OCI-LY3 (cell line): ENCODE data around the gene OR2W1.

ENCODE experiments used
- H2AFZ ChIP-seq: fragments of 200-600, 300-600 bp; shearing (Covaris generic); 2 replicates; pipeline ENCODE4 v1.6.0; 2014; ENCODE audit warnings: antibody characterized with exemption, low read depth, low read length
- H3K27ac ChIP-seq: fragments of 200-600, 300-600 bp; sonication (generic); 2 replicates; pipeline ENCODE4 v1.5.1; 2014; ENCODE audit warnings: mild to moderate bottlenecking, low read length, moderate library complexity, mixed read lengths
- H3K27me3 ChIP-seq: fragments of 200-600, 300-600 bp; sonication (generic); 2 replicates; pipeline ENCODE4 v1.6.1; 2014; ENCODE audit warnings: low read depth, low read length, mixed read lengths
- H3K36me3 ChIP-seq: fragments of 200-600, 300-600 bp; sonication (generic); replicated peaks from 2 replicates; pipeline ENCODE3; 2014; ENCODE audit warnings: low read depth, low read length, mixed read lengths
- H3K4me1 ChIP-seq: fragments of 300-600, 200-600 bp; sonication (generic); 2 replicates; pipeline ENCODE4 v1.6.1; 2014; ENCODE audit warnings: low read length, mixed read lengths
- H3K4me2 ChIP-seq: fragments of 200-600, 300-600 bp; sonication (generic); 2 replicates; pipeline ENCODE4 v1.6.1; 2014; ENCODE audit warnings: low read length, mixed read lengths
- H3K4me3 ChIP-seq: fragments of 300-600, 200-600 bp; sonication (generic); 2 replicates; pipeline ENCODE4 v1.5.1; 2014; ENCODE audit warnings: antibody characterized with exemption, mild to moderate bottlenecking, low read length, moderate library complexity
- H3K79me2 ChIP-seq: fragments of 300-600, 200-600 bp; shearing (Covaris generic); 2 replicates; pipeline ENCODE4 v1.6.1; 2014; ENCODE audit warnings: mild to moderate bottlenecking, low read length, mixed read lengths
- H3K9ac ChIP-seq: fragments of 300-600, 200-600 bp; shearing (Covaris generic); 2 replicates; pipeline ENCODE4 v1.6.0; 2014; ENCODE audit warnings: mild to moderate bottlenecking, low read length, moderate library complexity
- H3K9me3 ChIP-seq: fragments of 200-600, 300-600 bp; shearing (Covaris generic); 2 replicates; pipeline ENCODE4 v1.6.1; 2014; ENCODE audit warnings: low read length, mixed read lengths; ENCODE audit not compliant: insufficient read depth
- H4K20me1 ChIP-seq: fragments of 200-600, 300-600 bp; sonication (generic); 2 replicates; pipeline ENCODE4 v1.6.1; 2016; ENCODE audit warnings: low read length, mixed read lengths; ENCODE audit not compliant: insufficient read depth
- EZH2phosphoT487 ChIP-seq: fragments of 200-600 bp; shearing (Covaris generic); IDR thresholded peaks from 2 replicates; pipeline ENCODE4 v1.6.1; 2018; ENCODE audit warnings: antibody characterized with exemption, mixed run types, low read depth
- TF ChIP-seq, protein P1 (sequence below): fragments of 200-600, 300-600 bp; sonication (generic); IDR thresholded peaks from 2 replicates; pipeline ENCODE4 v1.5.1; 2014; ENCODE audit warnings: antibody characterized with exemption, low read length, low read depth

OR2W1 gene, protein sequence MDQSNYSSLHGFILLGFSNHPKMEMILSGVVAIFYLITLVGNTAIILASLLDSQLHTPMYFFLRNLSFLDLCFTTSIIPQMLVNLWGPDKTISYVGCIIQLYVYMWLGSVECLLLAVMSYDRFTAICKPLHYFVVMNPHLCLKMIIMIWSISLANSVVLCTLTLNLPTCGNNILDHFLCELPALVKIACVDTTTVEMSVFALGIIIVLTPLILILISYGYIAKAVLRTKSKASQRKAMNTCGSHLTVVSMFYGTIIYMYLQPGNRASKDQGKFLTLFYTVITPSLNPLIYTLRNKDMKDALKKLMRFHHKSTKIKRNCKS

DNA sequence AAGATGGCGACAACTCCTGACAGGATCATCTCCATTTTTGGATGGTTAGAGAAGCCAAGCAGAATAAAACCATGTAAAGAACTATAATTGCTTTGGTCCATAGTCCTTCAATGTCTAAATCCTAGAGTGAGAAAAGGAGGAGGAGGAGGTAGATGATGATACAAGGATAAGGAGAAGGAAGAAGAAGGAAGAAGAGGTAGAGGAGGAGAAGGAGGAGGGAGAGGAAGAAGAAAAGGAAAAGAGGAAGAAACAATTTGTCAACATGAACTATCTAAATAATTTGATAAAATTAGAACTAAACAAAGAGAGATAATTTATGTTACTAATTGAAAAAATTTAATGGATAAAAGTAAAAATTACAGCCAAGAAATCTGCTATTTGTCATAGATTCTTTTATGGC, at the start of gene OR2W1:
TSS of gene OR2W1 (minus strand) at position 101 of the 400 bp plus-strand sequence. CDS start at position 101, 0 bp downstream.
- Histone ChIP-seq H3K4me3 (no peak within 1 kb of the TSS), H3K79me2 (no peaks in the 10 kb centered on the region)

DNA sequence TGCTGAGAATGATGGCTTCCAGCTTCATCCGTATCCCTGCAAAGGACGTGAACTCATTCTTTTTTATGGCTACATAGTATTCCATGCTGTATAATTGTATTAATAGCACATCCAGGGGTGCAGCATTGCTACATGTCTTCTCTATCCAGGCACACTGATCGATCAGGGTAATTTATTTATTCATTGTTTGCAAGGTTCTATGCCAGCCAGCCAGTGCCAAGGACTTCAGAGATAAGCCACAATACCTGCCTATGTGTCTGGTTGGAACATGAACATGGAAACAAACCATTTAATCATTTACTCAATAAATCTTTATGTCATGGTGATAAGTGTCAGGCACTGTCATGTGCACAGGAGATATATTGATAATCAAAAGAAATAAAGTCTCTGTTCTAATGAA, 48.0 kb upstream of the OR2W1 start:
- Histone ChIP-seq H3K27me3 (no peaks in the 10 kb centered on the region), H2AFZ (no peak overlapping the region), H3K4me1 (no peaks in the 10 kb centered on the region), H3K36me3 (no peaks in the 10 kb centered on the region), H4K20me1 (no peaks in the 10 kb centered on the region), H3K79me2 (no peaks in the 10 kb centered on the region), H3K9me3 (no peaks in the 10 kb centered on the region), H3K27ac (no peak overlapping the region), H3K9ac (no peak overlapping the region), H3K4me2 (no peak overlapping the region), H3K4me3 (no peak overlapping the region)
- TF ChIP-seq, protein P1, sequence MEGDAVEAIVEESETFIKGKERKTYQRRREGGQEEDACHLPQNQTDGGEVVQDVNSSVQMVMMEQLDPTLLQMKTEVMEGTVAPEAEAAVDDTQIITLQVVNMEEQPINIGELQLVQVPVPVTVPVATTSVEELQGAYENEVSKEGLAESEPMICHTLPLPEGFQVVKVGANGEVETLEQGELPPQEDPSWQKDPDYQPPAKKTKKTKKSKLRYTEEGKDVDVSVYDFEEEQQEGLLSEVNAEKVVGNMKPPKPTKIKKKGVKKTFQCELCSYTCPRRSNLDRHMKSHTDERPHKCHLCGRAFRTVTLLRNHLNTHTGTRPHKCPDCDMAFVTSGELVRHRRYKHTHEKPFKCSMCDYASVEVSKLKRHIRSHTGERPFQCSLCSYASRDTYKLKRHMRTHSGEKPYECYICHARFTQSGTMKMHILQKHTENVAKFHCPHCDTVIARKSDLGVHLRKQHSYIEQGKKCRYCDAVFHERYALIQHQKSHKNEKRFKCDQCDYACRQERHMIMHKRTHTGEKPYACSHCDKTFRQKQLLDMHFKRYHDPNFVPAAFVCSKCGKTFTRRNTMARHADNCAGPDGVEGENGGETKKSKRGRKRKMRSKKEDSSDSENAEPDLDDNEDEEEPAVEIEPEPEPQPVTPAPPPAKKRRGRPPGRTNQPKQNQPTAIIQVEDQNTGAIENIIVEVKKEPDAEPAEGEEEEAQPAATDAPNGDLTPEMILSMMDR: no peak
- TF ChIP-seq EZH2phosphoT487: no peak

More for the DNA sequence above, at the start of gene OR2W1:
- H4K20me1 ChIP-seq: no peaks in the 10 kb centered on the region
- no peak within 1 kb of the TSS for H2AFZ ChIP-seq
- no peak within 1 kb of the TSS for H3K9ac ChIP-seq
- H3K27ac ChIP-seq: no peak within 1 kb of the TSS
- no peaks in the 10 kb centered on the region for H3K9me3 ChIP-seq
- peaks cover 21% of the 10 kb centered on the region for H3K4me1 ChIP-seq
- H3K27me3 ChIP-seq: no peaks in the 10 kb centered on the region
- TF ChIP-seq EZH2phosphoT487: no peak
- TF ChIP-seq, protein P1: no peak
- no peaks in the 10 kb centered on the region for H3K36me3 ChIP-seq
- H3K4me2 ChIP-seq: no peak within 1 kb of the TSS

DNA sequence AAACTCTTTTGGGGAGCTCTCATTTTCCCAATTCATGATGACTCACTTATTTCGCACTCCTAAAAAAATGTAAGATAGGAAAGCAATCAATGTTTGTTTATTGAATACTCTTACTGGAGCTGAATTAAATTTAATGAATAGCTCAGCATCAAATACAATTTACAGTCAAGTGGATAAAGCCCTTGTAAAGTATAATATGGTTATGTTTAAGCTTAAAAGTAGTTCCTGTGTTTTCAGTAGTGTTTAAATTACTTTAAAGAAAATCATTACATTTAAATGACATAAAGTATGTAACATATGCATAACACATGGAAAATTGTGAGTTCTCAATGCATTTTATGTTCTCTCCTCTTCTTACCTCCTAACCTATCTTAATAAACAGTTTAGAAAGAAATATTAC, 42.2 kb upstream of the OR2W1 start, which contains the start of gene OR2B3:
TSS of gene OR2B3 (minus strand) at position 101 of the 400 bp plus-strand sequence. CDS start at position 36, 65 bp downstream.
- H3K36me3 ChIP-seq: no peaks in the 10 kb centered on the region
- no peak for TF ChIP-seq EZH2phosphoT487
- TF ChIP-seq, protein P1: no peak
- no peak within 1 kb of the TSS for H3K4me2 ChIP-seq
- no peaks in the 10 kb centered on the region for H3K27me3 ChIP-seq
- H3K9me3 ChIP-seq: no peaks in the 10 kb centered on the region
- no peak within 1 kb of the TSS for H3K4me3 ChIP-seq
- no peaks in the 10 kb centered on the region for H3K4me1 ChIP-seq
- H4K20me1 ChIP-seq: no peaks in the 10 kb centered on the region
- no peak within 1 kb of the TSS for H3K9ac ChIP-seq
- no peak within 1 kb of the TSS for H2AFZ ChIP-seq
- no peak within 1 kb of the TSS for H3K27ac ChIP-seq
- no peaks in the 10 kb centered on the region for H3K79me2 ChIP-seq

DNA sequence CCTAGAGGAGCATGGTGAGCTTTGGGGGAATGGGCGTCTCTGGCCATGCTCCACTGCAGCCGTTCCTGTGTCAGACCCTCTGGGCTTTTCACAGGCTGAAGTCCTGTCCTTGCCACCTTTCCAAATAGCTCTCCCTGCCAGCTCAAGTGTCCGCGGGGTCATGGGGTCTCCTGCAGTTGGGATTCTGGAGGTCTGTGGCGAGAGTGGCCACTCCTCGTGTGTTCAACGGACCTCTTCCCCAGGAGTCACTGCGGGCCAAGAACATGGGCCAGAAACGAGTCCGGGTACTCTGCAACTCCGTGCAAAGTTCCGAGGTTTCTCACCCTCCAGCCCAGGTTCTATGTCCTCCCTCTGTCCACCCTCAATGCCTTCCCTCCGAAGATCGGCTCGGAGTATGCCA, 37.5 kb upstream of the OR2W1 start:
- Histone ChIP-seq H3K9ac (no peak overlapping the region), H3K9me3 (no peaks in the 10 kb centered on the region), H3K36me3 (no peaks in the 10 kb centered on the region), H3K4me1 (no peaks in the 10 kb centered on the region), H2AFZ (no peak overlapping the region), H3K27me3 (no peaks in the 10 kb centered on the region), H3K79me2 (no peaks in the 10 kb centered on the region), H4K20me1 (no peaks in the 10 kb centered on the region), H3K4me3 (no peak overlapping the region), H3K4me2 (no peak overlapping the region), H3K27ac (no peak overlapping the region)
- TF ChIP-seq, protein P1: no peak
- TF ChIP-seq EZH2phosphoT487: no peak
